PC-9 (cell line): ENCODE results near the gene ATP2B2. TPM values are rescaled to one million over a fixed set of nuclear protein-coding genes. Genes with fewer than 3 reads are reported as not detected.

Experiments used
- BruUV-seq: library from RNA; stranded (reverse); fragments of 400-500 nt; replicated peaks from 2 replicates; lab custom pipeline; 2021; lab: Mats Ljungman, UMichigan
- CTCF ChIA-PET: fragments of 300-600 bp; sonication (Branson Sonifier 250); formaldehyde crosslinking; loops from one replicate; lab custom pipeline; 2022; ENCODE audit warnings: antibody characterized with exemption; lab: Charles Lee
- POLR2A ChIA-PET: fragments of 300-600 bp; sonication (Branson Sonifier 250); formaldehyde crosslinking; loops from one replicate; lab custom pipeline; 2022; ENCODE audit warnings: antibody characterized with exemption; ENCODE audit not compliant: unreplicated experiment; lab: Charles Lee
- DNase-seq, 2 experiments: peaks; one replicate each; pipeline versions ENCODE4 v3.0.0 to v3.0.0-alpha.2; 2015 to 2022; ENCODE audit warnings: mixed read lengths in 1 of 2
- H2AFZ ChIP-seq: fragments of 200-600 bp; sonication (generic); 2 replicates; pipeline ENCODE4 v1.8.1; 2017; ENCODE audit warnings: antibody characterized with exemption
- H3F3A ChIP-seq: fragments of 200-600 bp; sonication (generic); 2 replicates; pipeline ENCODE4 v1.8.1; 2017; ENCODE audit warnings: antibody characterized with exemption, mild to moderate bottlenecking, low read depth; ENCODE audit not compliant: insufficient read depth
- H3K27ac ChIP-seq: fragments of 200-600 bp; sonication (generic); 2 replicates; pipeline ENCODE4 v1.6.1; 2016; ENCODE audit warnings: mixed run types
- H3K27me3 ChIP-seq: fragments of 200-600 bp; sonication (generic); 2 replicates; pipeline ENCODE4 v1.6.1; 2016; ENCODE audit warnings: low read depth, mixed run types; ENCODE audit not compliant: insufficient read depth
- H3K36me3 ChIP-seq: fragments of 200-600 bp; sonication (generic); 2 replicates; pipeline ENCODE4 v1.6.1; 2016; ENCODE audit warnings: low read depth, mixed run types
- H3K4me1 ChIP-seq: fragments of 200-600 bp; sonication (generic); replicated peaks from 2 replicates; pipeline ENCODE4 v1.6.1; 2016; ENCODE audit warnings: mixed run types; ENCODE audit not compliant: insufficient read depth
- H3K4me2 ChIP-seq: fragments of 200-600 bp; sonication (generic); 2 replicates; pipeline ENCODE4 v1.6.1; 2017; ENCODE audit warnings: mixed run types
- H3K4me3 ChIP-seq: fragments of 200-600 bp; sonication (generic); 2 replicates; pipeline ENCODE4 v1.6.1; 2016; ENCODE audit warnings: mixed run types
- H3K79me2 ChIP-seq: fragments of 200-600 bp; sonication (generic); 2 replicates; pipeline ENCODE4 v1.6.1; 2017; ENCODE audit warnings: low read depth, mixed run types
- H3K9me2 ChIP-seq: fragments of 200-600 bp; sonication (generic); 2 replicates; pipeline ENCODE4 v1.8.1; 2017; ENCODE audit warnings: mild to moderate bottlenecking; ENCODE audit not compliant: insufficient read depth
- H3K9me3 ChIP-seq: fragments of 200-600 bp; sonication (generic); 2 replicates; pipeline ENCODE4 v1.8.1; 2016; ENCODE audit warnings: low read depth; ENCODE audit not compliant: insufficient read depth
- H4K20me1 ChIP-seq: fragments of 200-600 bp; sonication (generic); 2 replicates; pipeline ENCODE4 v1.8.1; 2017; ENCODE audit not compliant: insufficient read depth
- CTCF ChIP-seq: fragments of 200-600 bp; sonication (generic); conservative IDR thresholded peaks from 2 replicates; pipeline ENCODE4 v1.6.1; 2017; ENCODE audit warnings: mixed run types, antibody characterized with exemption, mild to moderate bottlenecking, moderate library complexity
- EZH2 ChIP-seq: fragments of 200-600 bp; sonication (generic); IDR thresholded peaks from 2 replicates; pipeline ENCODE4 v1.8.0; 2017; ENCODE audit warnings: antibody characterized with exemption, low read depth
- intact Hi-C: fragments of 100-400 bp; cut with micrococcal nuclease; formaldehyde crosslinking; loops from one replicate; pipeline ENCODE4 v1.10.0; 2022; ENCODE audit not compliant: unreplicated experiment
- total RNA-seq: library from RNA; stranded (reverse); gene quantifications from 2 replicates; pipeline ENCODE4 v1.2.3, GENCODE V29; 2021

The ATP2B2 gene
- total RNA-seq, 1 experiment from 2014 or later = not detected

- POLR2A ChIA-PET = no interaction called here
These were observed 41.6 kb downstream of the ATP2B2 start for GRCh38 chr3:10463533-10464434.

GRCh38 chr3:10462641-10463532 is 42.5 kb downstream of the ATP2B2 start:
- CTCF ChIA-PET = no interaction called here
- no TSS peak for BruUV-seq
- H3K4me2 ChIP-seq = no peak overlapping the region

More at GRCh38 chr3:10463533-10464434, 41.6 kb downstream of the ATP2B2 start:
- no peak overlapping the region for H3K4me3 ChIP-seq
- H3K9me3 ChIP-seq = no peaks in the 10 kb centered on the region
- no peaks in the 10 kb centered on the region for H3K9me2 ChIP-seq
- no peak overlapping the region for H3K27ac ChIP-seq
- H3K79me2 ChIP-seq = no peaks in the 10 kb centered on the region
- no peak overlapping the region for H2AFZ ChIP-seq
- CTCF ChIA-PET = no interaction called here
- DNase-seq = no peak
- intact Hi-C loops = no loop called here
- no peaks in the 10 kb centered on the region for H3F3A ChIP-seq
- H3K4me2 ChIP-seq = no peak overlapping the region
- peaks cover 2% of the 10 kb centered on the region; the same call in 1 of the 2 replicates for H4K20me1 ChIP-seq
- BruUV-seq = no TSS peak
- peaks cover 65% of the 10 kb centered on the region for H3K27me3 ChIP-seq
- no peak for TF ChIP-seq CTCF
- no peaks in the 10 kb centered on the region for H3K4me1 ChIP-seq
- no peaks in the 10 kb centered on the region for H3K36me3 ChIP-seq

More at GRCh38 chr3:10462641-10463532, 42.5 kb downstream of the ATP2B2 start:
- intact Hi-C loops = no loop called here
- Histone ChIP-seq H3K4me1 (no peaks in the 10 kb centered on the region), H2AFZ (no peak overlapping the region), H3K79me2 (no peaks in the 10 kb centered on the region), H3K4me3 (no peak overlapping the region), H4K20me1 (peaks cover 2% of the 10 kb centered on the region; the same call in 1 of the 2 replicates), H3K9me3 (no peaks in the 10 kb centered on the region), H3K27ac (no peak overlapping the region), H3F3A (no peaks in the 10 kb centered on the region), H3K36me3 (no peaks in the 10 kb centered on the region), H3K9me2 (no peaks in the 10 kb centered on the region), H3K27me3 (peaks cover 56% of the 10 kb centered on the region)
- DNase-seq = no peak
- POLR2A ChIA-PET = no interaction called here
- no peak for TF ChIP-seq EZH2
- no peak for TF ChIP-seq CTCF
